Measurements from ENCODE around the gene TMEM208.
A peak's percentile ranks its signal among the peaks of the same experiment; 100 is the strongest.

The TMEM208 gene

DNA sequence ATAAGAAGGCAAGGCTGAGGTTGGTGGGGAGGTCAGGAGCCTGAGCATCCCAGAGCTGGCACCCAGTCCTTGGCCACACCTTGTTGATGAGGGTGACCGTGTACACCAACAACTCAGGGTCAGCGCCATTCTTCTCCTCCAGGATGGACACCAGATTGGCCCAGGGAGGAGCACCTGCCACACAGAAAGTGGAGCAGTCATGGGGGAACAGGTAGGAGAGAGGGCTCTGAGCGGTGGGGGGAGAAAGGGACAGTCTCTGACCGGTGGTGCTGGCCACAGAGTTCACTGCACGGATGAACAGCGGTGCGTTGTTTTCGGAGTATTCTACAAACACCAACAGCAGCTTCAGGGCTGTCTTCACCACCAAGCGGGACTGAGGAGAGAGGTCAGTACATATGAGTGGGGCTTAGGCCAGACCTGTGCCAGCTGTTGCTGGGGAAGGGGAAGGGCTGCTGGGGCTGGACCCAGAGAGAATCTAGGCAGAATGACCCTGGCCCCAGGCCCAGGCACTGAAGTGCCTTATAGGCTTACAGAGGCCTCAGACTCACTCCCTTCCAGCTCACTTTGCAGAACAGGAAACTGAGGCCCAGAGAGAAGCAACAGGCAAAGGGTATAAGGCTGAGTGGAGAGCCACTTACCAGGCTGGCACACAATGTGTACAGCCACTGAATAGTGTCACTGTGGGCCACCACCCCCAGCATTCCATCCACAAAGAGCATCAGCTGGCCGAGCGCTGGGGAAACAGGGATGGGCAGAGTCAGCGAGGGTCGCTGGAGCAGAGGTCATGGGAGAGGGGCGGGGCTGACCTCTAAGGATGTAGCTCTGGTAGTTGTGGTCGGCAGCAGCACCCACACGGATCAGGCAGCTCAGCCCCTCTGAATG is 10.7 kb downstream of the TMEM208 start:
- no peak for DNase-seq

DNA sequence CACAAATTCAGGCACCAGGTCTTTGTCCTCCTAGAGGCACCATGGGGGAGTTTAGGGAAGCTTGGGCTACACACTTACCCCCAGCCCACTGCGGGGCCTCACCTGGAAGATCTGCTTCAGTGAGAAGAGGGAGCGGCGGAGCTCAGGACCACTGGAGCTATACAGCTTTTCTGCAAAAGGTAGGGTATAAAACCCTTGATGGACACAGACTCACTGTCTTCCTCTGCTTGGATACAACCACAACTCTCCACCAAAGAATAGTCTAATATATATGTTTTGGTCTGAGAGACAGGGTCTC is 11.3 kb downstream of the TMEM208 start:
- no peak for DNase-seq

DNA sequence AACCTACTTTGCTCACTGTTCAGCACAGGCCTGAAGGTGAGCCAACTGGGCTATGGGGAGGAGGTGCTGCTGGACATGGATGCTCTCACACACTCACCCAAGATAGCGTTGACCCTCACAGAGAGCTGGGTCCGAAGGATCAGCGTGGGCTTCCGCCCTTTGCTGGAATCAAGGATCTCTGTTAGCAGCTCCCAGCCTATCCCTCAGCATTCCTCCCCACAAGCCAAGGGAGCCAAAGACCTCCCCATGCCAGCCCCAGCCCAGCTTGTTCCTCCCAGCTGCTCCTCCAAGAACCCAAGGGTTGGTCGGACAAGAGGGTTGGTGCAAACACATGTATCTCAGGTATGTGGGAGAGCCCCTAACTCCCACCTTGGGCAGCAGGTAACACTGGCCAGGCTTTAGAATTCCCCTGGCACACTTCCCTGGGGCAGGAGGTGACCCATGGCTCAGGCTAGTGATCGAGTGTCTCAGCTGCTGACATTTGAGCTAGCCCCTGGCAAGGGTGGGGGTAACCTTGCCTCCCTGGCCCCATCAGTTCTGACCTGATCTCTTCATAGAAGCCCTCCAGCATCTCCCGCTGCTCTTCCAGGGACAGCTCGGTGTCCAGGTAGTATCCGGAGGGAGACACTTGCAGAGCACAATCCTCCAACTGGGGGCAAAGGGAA is 12.0 kb downstream of the TMEM208 start:
- DNase-seq: no peak

DNA sequence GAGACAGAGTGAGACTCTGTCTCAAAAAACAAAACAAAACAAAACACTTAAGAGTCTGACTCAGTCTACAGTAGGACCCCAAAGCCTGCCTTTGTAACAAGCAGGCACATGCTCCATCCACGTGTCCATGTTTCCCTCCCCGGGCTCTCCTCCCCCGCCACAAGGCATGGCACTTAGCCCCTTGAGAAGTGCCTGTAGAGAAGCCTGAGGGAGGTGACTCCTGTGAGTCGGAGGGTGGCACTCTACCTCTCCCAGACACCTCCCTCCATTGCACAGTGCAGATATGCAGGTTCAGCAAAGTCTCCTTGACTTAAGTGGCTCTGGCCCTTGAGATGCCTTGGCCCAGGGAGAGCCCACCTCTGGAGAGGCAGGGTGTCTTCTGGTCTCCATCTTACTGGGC is 13.6 kb downstream of the TMEM208 start:
- DNase-seq: no peak

DNA sequence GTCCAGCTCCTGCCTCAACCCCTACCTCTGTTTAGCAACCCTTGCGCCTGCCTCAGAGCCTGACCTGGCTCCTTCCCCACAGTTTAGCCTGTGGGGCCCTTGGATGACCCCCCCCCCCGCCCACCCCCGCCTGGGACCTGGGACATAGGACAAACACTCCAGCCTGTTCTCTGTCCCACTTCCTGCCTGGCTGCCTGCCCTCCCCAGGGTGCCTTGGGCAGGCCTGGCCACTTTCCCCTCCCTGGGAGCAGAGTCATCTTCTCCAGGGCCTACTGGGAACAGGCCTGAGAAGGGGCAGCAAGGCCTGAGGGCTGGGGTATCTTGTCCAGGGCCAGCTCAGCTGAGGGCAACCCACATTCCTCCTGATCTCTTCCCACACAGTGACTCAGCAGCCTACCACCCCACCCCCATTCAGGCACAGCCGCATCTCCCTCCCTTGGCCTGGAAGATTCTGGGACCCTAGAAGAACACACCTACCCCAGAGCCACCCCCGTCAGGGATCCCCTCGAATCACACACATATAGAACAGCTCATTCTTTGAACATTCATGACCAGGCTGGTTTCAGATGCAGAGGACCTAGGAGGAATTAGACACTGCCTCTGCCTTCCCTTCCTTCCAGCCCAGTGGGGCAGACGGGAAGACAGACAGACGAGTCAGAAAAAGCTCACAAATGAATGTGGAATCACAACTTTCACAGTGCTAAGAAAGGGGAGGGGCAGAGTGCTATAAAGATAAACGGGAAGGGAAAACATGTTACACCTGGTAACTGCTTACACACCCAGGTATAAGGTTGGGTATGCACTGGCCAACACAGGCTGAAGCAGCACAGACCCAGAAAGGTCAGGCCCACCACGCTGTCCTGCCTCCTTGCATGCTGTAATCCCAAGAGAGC is 14.3 kb downstream of the TMEM208 start:
- DNase-seq: no peak

DNA sequence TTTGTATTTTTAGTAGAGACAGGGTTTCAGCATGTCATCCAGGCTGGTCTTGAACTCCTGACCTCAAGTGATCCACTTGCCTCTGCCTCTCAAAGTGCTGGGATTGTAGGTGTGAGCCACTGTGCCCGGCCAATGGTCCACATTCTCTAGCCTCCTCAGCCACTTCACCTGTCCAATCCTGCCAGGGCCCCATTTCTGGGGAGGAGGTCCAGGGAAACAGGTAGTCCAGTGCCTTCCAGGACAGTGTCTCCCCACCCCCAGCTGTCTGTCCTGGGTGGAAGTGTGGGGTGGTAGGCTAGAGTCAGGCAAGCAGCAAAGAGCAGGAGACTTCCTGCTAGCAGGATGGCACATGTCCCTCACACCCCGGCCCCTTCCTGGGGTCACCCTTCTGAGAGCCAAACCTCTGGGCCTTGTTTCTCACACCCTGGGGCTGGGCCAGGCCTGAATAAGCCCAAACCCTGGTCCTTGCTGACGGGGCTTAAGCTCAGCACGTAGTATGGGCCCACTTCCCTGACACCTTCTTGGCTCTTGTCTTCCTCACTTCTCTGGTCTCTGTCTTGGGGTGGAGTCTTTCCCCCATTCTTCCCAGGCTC is 15.3 kb downstream of the TMEM208 start:
- DNase-seq: no peak

DNA sequence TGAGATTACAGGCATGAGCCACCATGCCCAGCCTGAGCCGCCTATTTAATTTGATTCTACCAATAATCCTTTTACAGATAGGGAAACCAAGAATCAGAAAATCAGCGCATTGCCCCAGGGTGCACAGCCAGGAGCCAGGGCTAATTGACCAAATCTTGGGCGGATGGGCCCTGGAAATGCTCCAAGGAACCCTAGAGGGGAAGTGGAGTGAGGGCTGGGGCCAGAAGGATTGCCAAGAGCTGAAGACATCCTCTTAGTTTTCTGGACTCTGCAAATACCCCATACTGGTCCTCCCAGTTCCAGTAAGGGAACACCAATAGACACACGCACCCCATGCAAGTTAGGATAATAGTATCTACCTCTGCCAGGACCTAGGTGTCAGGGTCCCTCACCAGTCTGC is 16.6 kb downstream of the TMEM208 start:
- DNase-seq: no peak

DNA sequence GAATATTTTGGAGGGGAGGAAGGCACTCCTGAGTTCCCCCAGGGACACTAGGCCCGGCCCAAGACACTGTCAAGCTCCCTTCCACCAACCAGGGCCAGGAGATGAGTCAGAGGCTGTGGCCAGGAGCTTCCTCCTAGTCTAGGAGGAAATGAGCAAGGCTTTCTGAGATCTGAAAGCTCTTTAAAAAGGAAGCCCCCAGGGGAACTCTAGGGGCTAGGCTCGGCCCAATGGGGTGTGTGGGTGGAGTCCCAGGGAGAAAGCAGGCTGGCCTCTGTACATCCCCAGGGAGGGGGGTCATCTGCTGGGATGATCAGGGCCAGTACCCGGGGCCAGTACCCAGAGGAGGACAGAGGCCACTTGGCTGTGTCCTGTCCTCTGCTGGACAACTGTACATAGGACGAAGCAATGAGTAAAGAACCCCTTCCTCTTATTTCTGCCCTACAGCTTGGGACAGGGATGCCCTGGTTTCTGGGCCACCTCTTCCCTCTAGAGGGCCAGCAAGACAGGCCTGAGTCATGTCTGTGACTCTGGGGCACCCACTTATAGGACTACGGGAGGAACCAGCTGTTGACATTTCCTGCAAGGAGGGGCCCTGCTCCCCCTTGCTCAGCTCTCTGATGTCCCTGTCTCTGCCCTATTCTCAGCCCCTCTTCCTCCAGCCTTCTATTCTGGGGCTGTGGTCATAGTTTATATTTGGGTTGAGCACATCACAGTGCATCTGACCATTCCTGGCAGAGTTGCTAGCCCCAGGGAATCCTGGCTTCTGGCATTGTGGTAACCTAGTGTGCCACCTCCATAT is 17.7 kb downstream of the TMEM208 start:
- peak; percentile 84 to 86 for DNase-seq

DNA sequence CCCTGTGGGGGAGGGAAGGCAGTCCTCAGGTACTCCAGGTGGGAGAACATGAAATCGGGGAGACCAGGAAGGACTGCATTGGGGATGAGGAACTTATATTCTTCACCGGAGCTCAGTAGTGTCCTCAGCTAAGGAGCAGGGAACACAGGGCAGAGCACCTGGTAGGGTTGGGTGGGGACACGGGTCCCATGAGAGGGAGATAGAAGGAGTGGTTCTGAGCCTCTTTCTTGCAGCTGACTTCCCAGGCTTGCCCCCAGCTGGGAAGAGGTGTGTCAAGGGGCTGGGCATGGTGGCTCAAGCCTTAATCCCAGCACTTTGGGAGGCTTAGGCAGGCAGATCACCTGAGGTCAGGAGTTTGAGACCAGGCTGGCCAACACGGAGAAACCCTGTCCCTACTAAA is 18.3 kb downstream of the TMEM208 start:
- DNase-seq: no peak

DNA sequence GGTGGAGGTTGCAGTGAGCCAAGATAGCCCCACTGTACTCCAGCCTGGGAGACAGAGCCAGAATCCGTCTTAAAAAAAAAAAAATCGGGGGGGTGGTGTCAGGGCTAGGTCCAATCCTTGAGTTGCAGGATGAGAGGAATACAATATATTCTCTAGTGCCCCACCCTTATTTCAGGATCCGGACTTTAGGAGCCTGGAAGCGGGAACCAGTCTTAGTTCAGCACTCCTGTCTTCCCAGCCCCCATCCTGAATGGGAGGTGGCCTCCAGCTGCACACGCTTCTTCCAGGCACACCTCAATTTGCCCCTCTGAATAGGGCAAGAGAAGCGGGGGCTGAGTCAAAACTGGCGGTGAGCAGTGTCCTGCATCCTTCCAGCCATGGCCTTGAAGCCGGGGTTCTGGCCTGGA is 18.7 kb downstream of the TMEM208 start:
- no peak for DNase-seq

DNA sequence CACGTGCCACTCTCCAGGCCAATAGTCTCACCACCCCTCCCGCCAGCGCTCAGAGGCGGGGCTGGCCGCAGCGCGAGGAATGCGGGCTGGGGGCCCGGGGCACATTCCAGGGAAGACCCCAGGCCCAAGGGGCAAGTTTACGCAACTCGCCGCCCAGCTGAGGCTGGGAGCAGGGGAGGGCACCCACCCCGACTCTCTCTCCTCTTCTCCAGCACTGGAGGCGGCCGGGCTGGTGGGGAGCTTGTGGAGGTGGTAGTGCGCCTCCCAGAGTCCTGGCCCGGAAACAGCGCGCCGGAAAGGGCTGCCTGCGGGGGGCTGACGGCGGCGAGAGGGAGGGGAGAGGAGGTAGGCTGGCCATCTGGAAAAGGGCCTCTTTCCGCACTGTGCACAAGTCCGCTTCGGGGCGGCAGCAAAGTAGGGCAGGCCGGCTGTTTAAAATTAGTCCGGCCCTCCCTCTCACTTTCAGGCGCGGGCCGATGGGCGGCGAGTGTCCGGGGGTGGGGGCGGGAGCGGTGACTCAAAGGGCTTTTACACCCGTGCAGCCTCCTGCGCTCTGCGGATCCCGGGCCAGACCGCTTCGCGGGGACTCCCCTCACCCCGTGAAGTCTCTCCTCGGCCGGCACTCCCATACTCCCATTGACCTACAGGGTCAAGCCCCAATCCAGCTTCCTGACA is 19.3 kb downstream of the TMEM208 start:
- peak; percentile 73 to 78 for DNase-seq

DNA sequence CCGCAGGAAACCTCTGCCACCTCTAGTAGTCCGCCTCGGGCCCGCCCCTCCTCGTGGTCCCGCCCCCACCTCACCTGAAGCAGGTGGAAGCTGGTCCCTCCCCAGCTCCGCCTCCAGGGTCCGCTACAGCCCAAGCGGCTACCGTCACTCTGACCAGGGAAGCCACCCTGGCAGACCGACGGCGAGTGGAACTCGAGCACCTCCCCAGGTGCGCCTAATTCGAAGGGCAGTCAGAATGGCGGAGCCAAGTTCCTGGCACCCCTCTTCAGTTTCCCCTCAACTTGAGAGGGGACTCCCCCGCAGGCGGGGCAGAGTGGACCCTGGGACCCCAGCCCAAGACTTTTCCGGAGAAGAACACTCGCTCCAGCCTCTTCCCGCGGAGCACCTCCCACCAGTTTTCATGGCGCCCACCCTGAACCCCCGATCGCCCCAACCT is 19.8 kb downstream of the TMEM208 start:
- DNase-seq: no peak

DNA sequence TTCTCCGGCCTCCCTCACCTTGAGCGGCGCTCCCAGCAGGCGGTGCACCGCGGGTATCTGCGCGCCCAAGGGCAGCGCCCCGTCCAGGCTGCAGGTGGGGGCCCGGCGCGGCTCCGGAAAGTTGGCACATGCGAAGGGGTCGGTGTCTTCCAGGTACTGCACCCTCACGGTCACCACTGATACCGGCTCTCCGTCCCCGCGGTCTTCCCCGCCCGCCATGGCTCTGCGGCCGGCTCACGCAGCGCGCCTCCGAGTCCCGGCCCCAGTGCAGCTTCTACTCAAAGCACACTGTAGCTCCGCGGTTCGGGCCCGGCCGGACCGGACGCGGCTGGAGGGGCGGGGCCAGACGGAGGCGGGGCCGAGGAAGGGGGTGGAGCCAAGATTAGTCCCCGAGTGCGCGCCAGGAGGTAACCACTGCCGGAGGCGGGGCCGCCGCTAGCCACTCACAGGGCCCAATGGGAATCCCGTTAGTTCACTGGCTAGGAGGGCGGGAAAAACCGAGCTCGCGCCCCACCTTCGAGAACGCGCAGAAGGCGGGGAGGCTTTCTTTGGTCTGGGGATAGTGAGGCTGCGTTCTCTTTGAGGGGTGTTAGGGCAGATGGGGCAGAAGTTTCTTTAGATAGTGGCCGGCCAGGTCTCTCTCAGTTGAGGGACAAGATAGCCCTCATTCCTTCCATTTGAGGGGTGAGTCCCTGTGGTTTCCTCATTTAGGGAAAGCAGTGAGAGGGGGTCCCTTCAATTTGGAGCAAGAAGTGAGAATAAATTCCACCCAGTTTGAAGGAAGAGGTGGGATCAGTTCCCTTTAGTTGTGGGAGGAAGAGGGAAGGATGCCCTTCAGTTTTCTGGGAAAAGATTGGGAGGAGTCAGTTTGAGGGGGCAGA is 20.5 kb downstream of the TMEM208 start, which contains the start of gene FHOD1:
Gene FHOD1 (minus strand): TSS at position 290 of the 881 bp plus-strand sequence. CDS start 71 bp downstream, at position 219.
- peak; percentile 99 to 100 for DNase-seq

DNA sequence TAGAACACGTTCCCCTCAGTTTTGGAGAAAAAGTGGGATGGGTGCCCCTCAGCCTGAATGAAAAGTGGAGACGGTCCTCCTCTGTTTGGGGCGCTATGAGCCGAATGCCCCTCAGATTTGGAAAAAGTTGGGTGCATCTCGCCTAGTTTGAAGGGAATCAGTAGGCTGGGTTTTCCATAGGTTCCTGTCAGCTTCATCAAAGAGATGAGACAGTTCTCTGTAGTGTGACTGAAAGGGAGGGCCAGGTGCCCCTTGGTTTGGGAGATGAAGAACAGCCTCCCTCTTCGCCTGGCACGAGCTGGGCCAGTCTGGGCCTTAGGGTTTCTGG is 21.1 kb downstream of the TMEM208 start:
- DNase-seq: no peak

DNA sequence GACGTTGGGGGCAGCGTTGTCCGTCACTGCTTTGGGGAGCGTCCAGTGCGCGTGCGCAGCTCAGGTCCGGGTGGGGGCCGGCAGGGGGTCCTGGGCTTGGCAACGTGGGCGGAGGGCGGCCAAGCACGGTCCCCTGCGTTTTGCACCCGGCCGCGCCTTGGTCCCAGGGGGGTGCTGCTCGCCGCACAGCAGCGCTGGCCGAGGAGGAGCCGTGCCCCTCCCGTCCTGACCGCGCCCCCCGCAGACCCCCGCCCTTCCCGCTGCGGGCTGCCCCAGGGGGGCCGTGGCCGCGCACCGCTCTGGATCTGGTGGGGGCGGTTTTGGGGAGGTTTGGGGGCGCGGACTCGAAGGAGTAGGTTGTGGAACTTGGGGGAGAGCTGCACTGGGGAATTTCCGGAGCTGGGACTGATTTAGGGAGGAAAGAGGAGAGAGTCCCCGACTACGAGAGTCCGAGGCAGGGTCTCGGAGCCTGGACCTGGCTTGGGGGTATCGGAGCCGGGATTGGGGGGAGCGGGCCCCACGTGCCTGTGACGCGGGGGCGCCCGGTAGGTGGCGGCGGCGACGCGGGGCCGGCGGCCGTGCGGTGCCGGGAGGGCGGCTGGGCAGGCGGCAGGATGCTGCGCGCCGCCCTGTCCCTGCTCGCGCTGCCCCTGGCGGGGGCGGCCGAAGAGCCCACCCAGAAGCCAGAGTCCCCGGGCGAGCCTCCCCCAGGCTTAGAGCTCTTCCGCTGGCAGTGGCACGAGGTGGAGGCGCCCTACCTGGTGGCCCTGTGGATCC is 21.7 kb downstream of the TMEM208 start, which contains the start of gene SLC9A5:
Gene SLC9A5 (plus strand): TSS at position 579 of the 777 bp plus-strand sequence. CDS start 36 bp downstream, at position 615.
- DNase-seq: peak; percentile 52 to 62

DNA sequence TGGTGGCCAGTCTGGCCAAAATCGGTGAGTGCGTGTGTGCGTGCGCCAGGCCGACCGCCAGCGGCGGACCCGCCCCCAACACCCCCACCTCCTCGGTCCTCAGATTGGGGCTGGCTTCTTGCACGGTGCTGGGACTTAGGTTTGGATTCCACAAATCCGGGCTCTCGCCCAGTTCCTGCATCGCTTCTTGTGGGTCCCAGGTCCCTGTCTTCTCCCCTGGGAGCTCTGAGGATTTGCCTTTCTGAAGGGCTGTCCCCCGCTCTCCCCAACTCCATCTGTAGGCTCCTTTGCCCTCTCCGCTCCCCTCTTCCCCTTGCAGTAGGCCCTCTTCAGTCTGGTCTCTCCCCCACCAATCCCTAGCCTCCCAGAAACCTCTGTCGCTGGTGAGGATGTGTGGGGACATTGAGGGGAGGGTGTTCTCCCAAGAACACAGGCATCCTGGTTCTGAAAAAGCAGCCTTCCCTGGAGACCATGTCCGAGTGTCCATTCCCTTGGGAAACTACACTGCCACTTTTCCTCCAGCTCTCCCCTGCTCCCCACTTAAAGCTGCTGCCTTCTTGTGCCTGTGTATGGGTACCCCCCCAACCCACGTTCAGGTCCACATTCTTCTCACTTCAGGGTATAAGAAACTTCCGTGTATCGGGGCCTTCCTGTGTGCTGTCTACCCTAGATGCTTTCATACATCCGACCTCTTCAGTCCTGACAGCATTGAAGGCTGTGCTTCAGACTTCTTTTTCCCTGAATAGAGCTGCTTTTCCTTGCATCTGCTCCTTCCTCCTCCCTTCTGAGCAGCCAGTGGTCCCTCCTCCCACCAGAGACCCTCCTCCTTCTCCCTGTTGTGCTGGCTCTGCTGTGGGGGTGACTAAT is 22.5 kb downstream of the TMEM208 start:
- peak in 1 of 2 experiments; percentile 39 for DNase-seq

DNA sequence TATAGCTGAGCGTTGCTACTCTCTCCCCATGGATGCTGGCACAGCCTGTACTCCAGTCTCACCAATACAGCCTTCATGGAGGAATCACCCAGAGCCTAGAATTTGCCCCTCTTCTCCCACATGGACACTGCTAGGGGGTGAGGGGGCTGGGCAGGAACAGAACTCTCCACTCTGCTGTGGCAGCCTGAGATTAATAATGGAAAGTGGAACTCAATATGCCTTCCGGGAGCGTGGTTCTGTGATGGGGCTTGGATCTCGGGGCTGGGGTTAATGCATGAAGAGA is 23.1 kb downstream of the TMEM208 start:
- no peak for DNase-seq

DNA sequence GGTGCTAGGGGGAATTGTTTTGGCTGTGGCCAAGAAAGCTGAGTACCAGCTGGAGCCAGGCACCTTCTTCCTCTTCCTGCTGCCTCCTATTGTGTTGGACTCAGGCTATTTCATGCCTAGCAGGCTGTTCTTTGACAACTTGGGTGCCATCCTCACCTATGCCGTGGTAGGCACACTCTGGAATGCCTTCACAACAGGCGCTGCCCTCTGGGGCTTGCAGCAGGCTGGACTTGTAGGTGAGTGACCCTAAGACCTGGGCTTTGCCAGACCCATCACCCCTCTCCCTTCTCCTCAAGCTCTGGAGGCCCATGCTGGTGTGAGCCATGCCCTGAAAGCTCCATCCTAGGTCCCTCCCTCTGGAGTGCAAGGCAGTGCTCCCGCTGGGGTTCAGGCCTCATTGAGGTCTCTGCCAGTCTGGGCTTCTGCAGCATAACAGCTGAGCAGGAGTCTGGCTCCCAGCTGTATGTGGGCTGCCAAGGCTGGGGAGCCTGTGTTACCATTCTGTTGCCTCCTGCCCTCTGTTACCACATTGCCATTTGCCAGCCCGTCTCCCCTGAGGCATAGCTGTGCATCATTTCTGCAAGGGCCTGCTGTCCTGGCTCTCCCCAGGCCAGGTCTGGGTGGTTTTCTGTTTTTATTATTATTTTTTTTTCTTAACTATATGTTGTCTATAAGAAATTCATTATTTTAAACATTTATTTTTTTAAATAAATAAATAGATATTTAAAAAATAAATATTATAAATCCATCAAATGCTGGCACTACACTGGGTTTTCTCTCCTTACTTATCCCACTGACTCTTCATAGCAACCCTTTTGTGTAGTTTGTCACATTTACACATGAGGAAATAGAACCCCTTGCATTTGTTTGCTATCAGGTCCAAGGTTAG is 25.9 kb downstream of the TMEM208 start:
- no peak for DNase-seq
